GM21390 (cell line): ENCODE results near the gene PRAC1.

Experiments used
- ATAC-seq: cut with Tn5 transposase; IDR thresholded peaks from one replicate; pipeline ENCODE4 v1.9.1; 2021; ENCODE audit not compliant: unreplicated experiment

Gene PRAC1

GRCh38 chr17:48747445-48748363, 25.4 kb upstream of the PRAC1 start:
- ATAC-seq: no peak

GRCh38 chr17:48746916-48747444, 24.7 kb upstream of the PRAC1 start:
- no peak for ATAC-seq

- no peak for ATAC-seq
These were observed 23.3 kb upstream of the PRAC1 start for GRCh38 chr17:48745381-48746275.

- no peak for ATAC-seq
These were observed 18.2 kb upstream of the PRAC1 start for GRCh38 chr17:48740537-48740936.

GRCh38 chr17:48738803-48739526, 16.6 kb upstream of the PRAC1 start:
- no peak for ATAC-seq

- no peak for ATAC-seq
These were observed 16.1 kb upstream of the PRAC1 start for GRCh38 chr17:48738424-48738802.

GRCh38 chr17:48737330-48738043, 15.2 kb upstream of the PRAC1 start:
- no peak for ATAC-seq

- no peak for ATAC-seq
These were observed 12.7 kb upstream of the PRAC1 start for GRCh38 chr17:48735062-48735351.

GRCh38 chr17:48734333-48735061, 12.2 kb upstream of the PRAC1 start:
- ATAC-seq: no peak

GRCh38 chr17:48733632-48734328, 11.5 kb upstream of the PRAC1 start:
- ATAC-seq: no peak

- ATAC-seq: no peak
These were observed 10.6 kb upstream of the PRAC1 start for GRCh38 chr17:48732688-48733629.

GRCh38 chr17:48731355-48731754, 9.0 kb upstream of the PRAC1 start:
- ATAC-seq: no peak

GRCh38 chr17:48730240-48730550, 7.9 kb upstream of the PRAC1 start:
- ATAC-seq: no peak

GRCh38 chr17:48729335-48730239, 7.3 kb upstream of the PRAC1 start:
- no peak for ATAC-seq

GRCh38 chr17:48728232-48729231, 6.2 kb upstream of the PRAC1 start, which contains the start of gene HOXB13:
HOXB13 (minus strand) TSS chr17:48728750; CDS start chr17:48728593, 157 bp downstream.
- ATAC-seq: no peak
